ENCODE data around the gene RALGPS1.

GRCh38 chr9:127248241-127248640 lies 333.7 kb downstream of the RALGPS1 start:
- TF ChIP-seq CTCF (IDR thresholded peaks at IDR 0.05) (no peak), POLR2A (IDR thresholded peaks at IDR 0.05) (no peak)

Measured in lower leg skin (tissue), 3 donors.